HG03097 (cell line): ENCODE measurements around the gene OPCML.

Experiments
- ATAC-seq: cut with Tn5 transposase; IDR thresholded peaks from one replicate; pipeline ENCODE4 v1.9.1; 2021; ENCODE audit not compliant: unreplicated experiment, low FRiP score

Gene OPCML

GRCh38 chr11:133049244-133050019 lies 482.9 kb downstream of the OPCML start:
- ATAC-seq: no peak

- ATAC-seq: no peak
These were observed 484.0 kb downstream of the OPCML start for GRCh38 chr11:133048270-133048669.

- no peak for ATAC-seq
These were observed 484.6 kb downstream of the OPCML start for GRCh38 chr11:133047771-133048115.

- ATAC-seq: no peak
These were observed 485.1 kb downstream of the OPCML start for GRCh38 chr11:133047036-133047770.

- no peak for ATAC-seq
These were observed 486.0 kb downstream of the OPCML start for GRCh38 chr11:133046252-133046651.

- no peak for ATAC-seq
These were observed 490.1 kb downstream of the OPCML start for GRCh38 chr11:133041928-133042882.

GRCh38 chr11:133041181-133041580 lies 491.1 kb downstream of the OPCML start:
- ATAC-seq: no peak

- no peak for ATAC-seq
These were observed 491.9 kb downstream of the OPCML start for GRCh38 chr11:133040289-133040900.

GRCh38 chr11:133038850-133039249 lies 493.5 kb downstream of the OPCML start:
- no peak for ATAC-seq

- ATAC-seq: no peak
These were observed 497.4 kb downstream of the OPCML start for GRCh38 chr11:133034929-133035328.

GRCh38 chr11:133029107-133029506 lies 503.2 kb downstream of the OPCML start:
- ATAC-seq: no peak

- no peak for ATAC-seq
These were observed 505.3 kb downstream of the OPCML start for GRCh38 chr11:133026952-133027351.

- ATAC-seq: no peak
These were observed 508.0 kb downstream of the OPCML start for GRCh38 chr11:133024301-133024700.

GRCh38 chr11:133023232-133023631 lies 509.1 kb downstream of the OPCML start:
- no peak for ATAC-seq

- ATAC-seq: no peak
These were observed 510.7 kb downstream of the OPCML start for GRCh38 chr11:133021553-133021952.

GRCh38 chr11:133020372-133020714 lies 512.0 kb downstream of the OPCML start:
- no peak for ATAC-seq

- no peak for ATAC-seq
These were observed 512.5 kb downstream of the OPCML start for GRCh38 chr11:133019545-133020371.

GRCh38 chr11:133015457-133015856 lies 516.8 kb downstream of the OPCML start:
- no peak for ATAC-seq

- no peak for ATAC-seq
These were observed 518.0 kb downstream of the OPCML start for GRCh38 chr11:133014337-133014736.

GRCh38 chr11:133012803-133013202 lies 519.5 kb downstream of the OPCML start:
- no peak for ATAC-seq
